Measurements from ENCODE around the gene PRM1.

The PRM1 gene

DNA sequence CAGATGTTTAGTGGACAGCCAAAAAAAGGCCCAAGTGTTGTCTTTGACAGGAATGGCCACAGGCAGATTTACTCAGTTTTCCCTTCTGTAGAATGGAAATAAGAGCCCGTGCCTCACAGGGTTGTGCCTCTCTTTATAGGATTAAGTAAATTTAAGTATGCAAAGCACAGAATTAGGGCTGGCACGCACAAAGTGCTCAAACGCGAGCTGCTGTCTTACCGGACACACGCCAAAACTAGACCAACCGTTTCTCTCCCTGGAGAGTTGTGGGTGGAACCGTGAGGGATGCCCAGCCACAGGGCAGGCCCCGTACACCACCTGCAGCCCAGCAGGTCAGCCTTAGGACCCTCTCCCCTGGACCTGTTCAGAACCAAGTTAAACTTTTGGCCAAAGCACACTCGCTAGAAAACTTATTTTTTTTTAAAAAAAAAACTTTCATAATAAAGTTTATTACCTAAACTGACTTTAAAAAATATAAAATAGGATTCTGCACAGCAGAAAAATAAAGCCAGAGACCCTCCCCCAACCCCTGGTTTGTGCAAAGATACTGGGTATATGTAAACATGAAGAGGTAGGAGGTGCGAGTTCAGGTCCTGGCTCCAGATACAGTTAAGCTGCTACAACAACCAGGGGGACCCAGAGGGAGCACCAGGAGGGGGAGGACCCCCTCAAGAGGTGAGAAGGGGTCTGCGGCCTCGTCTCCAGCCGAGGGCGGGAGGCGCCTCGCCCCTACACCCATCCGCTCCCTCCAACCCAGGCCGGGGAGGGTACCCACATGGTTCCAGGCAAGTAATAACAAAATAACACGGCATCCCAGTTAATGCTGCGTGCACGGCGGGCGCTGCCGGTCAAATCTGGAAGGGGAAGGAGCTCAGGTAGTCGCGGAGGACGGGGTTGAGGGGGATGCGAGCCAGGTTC lies 26.9 kb downstream of the PRM1 start:
- DNase-seq (ENCODE audit: low read depth in 3 of 3), result peak in 1 of 3 experiments; percentile 40

DNA sequence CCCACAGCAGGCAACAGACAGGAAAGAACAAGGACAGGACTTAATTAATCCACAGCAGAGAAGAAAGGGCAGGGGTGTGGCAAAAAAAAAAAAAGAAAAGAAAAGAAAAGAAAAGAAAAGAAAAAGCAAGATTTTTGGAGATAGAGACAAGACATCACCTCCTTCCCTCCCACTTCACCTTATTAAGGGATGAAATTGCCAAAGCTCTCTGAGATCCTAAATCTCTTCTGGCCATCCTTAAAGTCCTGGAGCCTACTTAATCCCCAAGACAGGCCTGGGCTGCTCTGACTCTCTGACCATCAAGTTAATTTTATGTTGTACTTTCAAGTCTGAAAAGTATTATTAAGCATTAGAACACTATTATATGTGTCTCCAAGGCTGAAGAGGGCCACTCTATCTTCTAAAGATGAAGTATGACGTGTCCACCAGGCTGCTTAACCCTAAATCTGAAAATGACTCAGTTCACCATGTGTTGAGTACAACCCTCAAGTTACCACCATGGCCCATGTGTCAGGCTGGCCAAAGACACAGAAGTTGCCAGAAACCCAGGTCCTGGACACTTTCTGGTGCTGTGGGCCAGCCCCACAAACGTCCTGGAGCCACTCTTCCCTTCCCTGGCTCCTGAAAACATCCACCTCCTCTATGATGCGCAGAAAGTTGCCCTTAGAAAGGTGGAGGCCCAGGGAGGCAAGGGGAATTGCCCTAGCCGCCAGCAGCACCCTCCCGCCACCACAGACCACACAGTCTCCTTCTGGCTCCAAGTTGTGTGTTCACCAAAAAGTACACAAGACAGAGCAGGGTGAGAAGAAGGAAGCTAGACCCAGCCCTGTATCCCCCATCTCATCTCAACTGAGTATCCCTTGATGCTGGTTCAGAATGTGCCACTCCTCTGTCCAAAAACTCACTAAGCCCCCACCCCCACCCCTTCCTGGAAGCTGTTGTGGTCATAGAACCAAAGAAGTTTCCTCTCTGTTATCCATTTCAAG lies 27.8 kb downstream of the PRM1 start:
- peak in 1 of 3 experiments; percentile 50 for DNase-seq (ENCODE audit: low read depth in 3 of 3)

DNA sequence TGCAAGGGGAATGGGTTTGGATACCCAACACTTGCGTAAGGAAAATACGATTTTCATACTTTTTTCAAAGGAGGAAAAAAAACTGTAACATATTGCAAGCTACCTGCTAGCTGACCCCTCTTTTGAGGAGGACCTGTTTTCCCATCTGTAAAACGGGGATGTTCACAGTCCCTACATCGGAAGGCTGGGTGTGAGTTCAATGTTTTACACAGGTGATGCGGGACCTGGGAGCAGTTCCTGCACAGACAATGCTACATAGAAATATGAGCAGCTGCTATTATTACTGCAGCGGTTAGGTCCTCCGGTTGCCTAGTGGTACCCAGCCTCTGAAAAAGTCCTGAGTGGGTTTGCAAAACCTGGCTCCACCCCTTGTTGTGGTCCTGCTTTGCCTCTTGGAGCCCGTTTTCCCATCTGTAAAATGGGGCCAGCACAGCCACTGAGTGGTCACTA lies 28.6 kb downstream of the PRM1 start:
- peak in 1 of 3 experiments; percentile 33 for DNase-seq (ENCODE audit: low read depth in 3 of 3)

DNA sequence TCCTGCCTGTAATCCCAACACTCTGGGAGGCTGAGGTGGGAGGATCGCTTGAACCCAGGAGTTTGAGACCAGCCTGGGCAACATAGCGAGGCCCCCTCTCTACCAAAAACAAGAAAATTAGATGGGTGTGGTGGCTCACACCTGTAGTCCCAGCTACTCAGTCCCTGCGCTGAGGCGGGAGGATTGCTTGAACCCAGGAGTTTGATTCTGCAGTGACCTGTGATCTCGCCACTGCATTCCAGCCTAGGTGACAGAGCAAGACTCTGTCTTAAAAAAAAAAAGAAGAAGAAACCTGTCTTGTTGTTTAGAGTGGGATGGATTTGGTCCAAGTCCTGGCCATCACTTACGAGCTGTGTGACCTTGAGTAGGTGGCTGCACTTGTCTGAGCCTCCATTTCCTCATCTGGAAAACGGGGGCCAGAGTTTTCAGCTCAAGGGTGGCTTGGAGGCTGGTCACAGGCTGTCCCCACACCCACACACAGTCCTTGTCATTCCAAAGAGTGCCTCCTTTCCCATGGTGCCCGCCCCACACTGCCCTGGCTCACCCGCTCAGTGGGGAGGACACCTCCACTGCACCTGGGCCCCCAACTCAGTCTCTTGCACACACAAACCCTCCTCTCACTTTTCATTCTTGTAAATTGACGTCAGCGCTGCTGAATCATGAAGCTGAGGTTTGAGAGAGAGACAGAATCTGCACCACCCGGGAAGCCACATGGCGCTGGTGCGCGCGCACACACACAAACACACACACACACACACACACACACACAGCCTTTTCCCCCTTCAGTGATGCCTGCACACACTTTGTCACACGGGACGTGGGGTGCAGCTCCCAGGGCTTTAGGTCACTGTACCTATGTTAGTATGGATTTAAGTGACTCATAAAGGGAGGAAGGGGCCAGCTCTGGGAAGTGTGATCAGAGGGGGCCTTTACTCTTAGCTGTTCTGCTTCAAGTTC lies 29.3 kb downstream of the PRM1 start:
- peak; percentile 72 to 86 (median 73) for DNase-seq (ENCODE audit: low read depth in 3 of 3)

DNA sequence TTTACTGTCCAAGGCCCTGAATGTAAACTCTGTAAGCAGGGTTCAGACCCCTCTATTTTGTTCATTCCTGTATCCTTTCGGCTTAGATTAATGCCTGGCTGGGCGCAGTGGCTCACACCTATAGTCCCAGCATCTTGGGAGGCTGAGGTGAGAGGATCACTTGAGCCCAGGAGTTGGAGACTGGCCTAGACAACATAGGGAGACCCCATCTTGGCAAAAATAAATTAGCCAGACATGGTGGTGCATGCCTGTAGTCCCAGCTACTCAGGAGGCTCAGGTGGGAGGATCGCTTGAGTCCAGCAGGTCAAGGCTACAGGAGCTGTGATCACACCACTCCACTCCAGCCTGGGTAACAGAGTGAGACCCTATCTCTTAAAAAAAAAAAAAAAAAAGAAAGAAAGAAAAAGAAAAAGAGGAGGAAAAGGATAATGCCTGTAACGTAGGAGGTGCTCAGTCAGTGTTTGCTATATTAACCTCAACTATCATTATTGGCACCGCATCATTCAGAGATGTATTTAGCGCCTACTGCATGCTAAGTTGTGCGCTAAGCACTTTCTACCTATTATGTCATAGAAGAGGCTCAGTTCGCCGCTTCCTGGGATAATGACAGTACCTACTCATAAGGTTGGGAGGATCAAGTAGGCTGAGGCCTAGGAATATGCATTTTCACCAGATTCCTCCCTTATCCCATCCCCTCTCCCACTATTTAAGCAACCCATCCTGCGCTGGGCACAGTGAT lies 30.2 kb downstream of the PRM1 start:
- no peak for DNase-seq (ENCODE audit: low read depth in 3 of 3)

DNA sequence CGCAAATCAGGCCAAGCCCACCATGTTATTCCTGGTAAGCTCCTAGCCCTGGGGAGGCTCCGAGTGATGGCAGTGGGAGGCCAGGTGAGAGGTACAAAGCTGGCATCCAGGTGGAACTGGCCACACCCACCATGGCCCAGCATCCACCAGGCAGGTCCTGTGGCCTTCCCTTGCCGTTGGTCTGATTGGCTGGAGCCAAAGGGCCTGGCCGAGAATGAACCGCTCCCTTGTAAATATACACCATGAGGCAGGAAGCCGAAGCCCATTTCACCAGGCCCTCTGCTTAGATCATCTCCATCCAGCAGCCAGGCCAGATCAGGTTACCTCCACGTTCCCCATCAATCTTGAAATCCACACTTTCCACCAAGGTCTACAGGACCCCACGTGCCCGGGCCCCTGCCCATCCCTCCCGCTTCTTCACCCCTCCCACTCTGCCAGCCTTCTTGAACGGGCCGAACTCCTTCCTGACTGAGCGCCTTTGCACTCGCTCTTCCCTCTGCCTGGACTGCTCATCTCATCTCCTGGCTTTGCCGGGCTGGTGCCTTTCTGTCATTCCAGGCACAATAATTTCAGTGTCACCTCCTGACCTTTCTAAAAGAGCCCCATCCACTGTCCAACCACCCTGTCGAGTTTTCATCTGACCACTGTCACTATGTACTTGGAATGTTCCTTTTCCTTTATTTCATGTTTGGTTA lies 30.9 kb downstream of the PRM1 start:
- DNase-seq (ENCODE audit: low read depth in 3 of 3), result peak in 1 of 3 experiments; percentile 51

DNA sequence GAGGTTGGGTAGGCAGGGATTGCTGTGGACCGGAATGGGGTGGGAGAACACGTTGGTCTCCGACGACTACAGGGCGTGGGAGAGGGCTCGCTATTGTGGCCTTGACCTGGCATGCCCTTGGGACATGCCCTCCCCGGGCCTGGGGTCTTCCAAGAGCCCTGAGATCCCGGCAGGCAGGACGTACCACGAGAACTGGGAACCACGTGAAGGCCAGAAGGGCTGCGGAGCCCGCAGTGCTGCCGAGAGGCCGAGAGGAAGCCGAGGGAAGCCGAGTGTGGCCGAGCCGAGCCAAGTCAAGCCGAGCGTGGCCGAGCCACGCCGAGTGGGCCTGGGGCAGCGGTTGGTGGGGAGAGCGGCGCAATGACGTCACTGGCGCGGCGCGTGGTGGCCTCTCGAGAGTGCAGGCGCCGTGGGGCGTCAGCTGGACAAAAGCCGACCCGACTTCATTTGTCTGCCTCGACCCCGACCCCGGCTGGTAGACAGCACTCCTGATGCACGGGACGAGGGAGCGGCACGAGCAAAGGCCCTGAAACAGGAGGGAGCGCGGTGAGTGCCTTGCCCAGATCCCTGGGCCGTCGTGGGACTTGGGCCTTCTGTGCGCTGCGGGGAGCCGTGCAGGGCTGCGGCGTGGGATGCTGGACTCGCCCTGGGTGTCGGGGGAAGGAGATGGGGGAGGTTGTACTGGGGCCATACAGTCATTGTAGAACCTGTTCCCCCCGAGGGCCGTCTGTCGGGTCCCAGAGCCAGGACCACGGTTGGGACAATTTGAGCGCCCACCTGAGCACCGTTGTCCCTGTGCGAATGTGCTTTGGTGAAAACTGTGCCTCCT lies 31.7 kb downstream of the PRM1 start:
- peak in 1 of 3 experiments; percentile 40 for DNase-seq (ENCODE audit: low read depth in 3 of 3)

DNA sequence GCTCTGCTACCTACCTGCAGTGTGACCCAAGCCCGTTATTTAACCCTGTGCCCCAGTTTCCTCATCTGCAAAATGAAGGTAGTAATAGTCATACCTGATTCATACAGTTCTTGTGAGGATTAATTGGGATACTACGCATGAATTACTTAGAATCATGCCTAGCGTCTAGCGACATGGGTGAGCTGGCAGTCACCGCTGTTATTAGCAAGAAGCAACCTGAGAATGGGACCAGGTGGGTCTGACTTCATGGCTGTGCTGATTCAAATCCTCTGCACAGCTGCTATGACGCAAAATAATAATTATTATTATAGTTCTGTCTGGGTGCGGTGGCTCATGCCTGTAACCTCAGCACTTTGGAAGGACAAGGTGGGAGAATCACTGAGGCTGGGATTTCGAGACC lies 33.0 kb downstream of the PRM1 start:
- DNase-seq (ENCODE audit: low read depth in 3 of 3), result no peak

DNA sequence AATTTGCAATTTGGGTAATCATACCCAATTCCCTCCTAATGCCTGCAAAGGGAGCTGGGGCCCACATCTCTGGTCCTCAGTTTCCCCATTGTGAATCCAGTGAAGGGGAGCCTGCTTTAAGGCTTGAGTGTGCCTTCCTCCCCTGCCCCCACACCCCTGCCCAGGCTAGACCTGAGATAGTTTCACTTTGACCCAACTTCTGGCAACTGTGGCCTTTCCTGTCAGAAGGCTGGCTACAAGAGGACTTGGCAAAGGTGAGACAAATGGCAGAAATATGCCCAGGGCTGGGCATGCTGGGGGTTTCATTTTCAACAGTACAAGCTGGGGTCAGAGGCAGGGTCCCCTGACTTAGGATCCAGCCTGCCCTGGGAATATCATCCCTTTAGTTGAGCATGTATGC lies 35.1 kb downstream of the PRM1 start:
- DNase-seq (ENCODE audit: low read depth in 3 of 3), result no peak

DNA sequence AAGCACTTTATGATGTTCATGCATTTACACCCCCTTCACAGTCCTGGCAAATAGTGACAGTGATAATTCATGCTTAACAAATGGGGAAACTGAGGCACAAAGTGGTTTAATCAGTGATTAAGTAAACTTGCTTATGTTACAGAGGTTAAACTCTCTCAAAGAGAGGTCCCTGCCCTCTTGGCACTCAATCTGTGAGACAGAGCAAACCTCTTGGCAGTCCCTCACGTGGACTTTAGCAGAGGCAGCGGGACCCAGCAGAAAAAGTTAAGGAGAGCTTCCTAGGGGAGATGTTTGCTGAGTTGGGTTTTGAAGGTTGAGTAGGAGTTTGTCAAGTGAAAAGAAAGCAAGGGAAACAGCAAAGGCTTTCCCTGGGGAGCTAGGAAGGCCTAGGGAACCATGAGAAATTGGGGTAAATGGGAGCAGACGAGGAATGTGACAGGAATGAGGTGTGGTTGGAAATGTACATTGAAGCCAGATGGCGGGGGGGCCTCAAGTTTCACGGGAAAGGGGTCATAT lies 35.9 kb downstream of the PRM1 start:
- DNase-seq (ENCODE audit: low read depth in 3 of 3), result no peak

DNA sequence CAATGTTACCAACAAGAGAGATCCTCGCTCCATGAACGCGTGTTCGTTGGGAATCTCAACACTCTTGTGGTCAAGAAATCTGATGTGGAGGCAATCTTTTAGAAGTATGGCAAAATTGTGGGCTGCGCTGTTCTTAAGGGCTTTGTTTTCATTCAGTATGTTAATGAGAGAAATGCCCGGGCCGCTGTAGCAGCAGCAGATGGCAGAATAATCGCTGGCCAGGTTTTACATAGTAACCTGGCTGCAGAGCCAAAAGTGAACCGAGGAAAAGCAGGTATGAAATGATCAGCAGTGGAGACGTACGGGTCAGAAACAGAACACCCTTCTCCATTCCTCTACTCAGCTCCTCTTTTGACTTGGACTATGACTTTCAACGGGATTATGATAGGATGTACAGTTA lies 38.5 kb downstream of the PRM1 start:
- no peak for DNase-seq (ENCODE audit: low read depth in 3 of 3)

DNA sequence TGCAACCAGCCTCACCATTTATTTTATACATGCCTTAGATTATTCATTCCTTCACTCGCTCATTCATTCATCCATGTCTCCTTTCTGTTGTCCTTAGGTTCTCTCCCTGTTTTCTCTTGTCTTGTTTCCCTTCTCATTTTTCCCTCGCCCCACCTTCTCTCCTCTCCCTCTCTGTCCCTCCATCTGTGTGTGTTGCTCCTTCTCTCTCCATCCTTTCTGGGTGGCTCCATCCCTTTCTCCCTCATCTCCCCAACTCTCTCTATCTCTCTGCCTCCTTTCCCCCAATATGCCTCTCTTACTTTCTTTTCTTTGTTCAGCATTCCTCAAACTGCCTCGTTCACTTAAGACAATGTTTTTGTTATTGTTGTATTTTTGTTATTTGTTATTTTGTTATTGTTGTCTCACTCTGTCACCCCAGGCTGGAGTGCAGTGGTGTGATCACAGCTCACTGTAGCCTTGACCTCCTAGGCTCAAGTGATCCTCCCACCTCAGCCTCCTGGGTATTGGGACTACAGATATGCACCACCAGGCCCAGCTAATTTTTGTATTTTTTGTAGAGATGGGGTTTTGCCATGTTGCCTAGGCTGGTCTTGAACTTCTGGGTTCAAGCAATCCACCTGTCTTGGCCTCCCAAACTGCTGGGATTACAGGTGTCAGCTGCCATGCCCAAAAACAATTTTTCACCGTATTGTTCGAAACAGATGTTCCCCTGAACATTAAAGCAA lies 39.5 kb downstream of the PRM1 start:
- DNase-seq (ENCODE audit: low read depth in 3 of 3), result no peak

DNA sequence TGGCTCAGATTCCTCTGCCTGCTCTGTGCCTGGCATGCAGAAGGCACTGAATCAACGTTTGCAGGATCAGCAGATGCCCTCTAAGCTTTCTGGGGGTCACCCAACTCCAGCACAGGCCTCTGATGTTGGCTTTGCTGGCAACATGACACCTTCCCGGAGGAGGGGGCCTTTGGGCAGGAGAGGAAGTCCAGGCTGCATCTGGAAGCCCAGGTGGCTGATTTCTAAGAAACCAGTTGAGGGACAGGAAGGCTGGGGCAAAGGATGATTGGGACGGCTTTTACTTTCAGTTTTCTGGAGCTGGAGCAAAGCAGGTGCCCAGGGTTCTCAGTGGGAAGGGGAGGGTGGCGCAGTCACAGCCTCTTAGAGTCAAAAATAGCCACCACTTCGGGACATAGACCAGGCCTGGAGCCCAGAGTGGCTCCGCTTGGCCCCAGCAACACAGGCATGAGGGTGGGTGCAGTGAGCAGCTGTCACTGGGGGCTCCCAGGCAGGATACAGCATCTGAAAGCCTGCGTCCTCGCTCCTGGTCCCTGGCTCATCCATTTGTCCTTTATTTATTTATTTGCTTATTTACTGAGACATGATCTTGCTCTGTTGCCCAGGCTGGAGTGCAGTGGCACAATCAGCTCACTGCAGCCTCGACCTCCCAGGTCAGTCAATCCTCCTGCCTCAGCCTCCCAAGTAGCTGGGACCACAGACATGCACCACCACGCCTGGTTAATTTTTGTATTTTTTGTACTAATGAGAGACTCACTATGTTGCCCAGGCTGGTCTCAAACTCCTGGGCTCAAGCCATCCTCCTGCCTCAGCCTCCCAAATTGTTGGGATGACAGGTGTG lies 40.3 kb downstream of the PRM1 start:
- no peak for DNase-seq (ENCODE audit: low read depth in 3 of 3)

DNA sequence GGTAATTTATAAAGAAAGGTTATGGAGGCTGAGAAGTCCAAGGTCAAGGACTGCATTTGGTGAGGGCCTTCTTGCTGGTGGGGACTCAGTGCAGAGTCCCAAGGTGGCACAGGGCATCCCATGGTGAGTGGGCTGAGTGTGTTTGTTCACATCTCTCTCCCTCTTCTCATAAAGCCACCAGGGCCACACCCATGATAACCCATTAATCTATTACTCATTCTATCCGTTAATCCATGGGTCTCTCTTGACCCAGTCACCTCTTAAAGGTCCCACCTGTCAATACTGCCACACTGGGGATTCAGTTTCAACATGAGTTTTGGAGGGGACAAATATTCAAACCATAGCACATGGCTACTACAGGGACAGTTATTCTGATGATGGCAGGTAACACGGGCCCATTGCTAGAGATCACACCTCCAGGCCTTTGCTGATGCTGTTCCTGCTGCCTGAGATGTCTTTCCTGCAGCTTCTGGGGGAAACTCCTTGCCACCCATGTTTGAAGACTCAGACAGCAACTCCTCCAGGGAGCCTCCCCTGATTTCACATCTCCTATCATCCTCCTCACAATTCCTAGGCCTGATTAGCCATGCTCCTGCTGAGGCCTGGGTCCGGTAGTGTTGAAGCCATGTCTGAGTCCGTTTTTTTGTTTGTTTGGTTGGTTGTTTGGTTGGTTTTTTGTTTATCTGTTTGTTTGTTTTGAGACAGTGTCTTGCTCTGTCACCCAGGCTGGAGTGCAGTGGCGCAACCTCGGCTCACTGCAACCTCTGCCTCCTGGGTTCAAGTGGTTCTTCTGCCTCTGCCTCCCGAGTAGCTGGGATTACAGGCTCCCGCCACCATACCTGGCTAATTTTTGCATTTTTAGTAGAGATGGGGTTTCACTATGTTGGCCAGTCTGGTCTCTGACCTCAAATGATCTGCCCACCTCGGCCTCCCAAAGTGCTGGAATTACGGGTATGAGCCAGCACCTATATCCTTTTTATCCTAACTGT lies 41.2 kb downstream of the PRM1 start:
- no peak for DNase-seq (ENCODE audit: low read depth in 3 of 3)

DNA sequence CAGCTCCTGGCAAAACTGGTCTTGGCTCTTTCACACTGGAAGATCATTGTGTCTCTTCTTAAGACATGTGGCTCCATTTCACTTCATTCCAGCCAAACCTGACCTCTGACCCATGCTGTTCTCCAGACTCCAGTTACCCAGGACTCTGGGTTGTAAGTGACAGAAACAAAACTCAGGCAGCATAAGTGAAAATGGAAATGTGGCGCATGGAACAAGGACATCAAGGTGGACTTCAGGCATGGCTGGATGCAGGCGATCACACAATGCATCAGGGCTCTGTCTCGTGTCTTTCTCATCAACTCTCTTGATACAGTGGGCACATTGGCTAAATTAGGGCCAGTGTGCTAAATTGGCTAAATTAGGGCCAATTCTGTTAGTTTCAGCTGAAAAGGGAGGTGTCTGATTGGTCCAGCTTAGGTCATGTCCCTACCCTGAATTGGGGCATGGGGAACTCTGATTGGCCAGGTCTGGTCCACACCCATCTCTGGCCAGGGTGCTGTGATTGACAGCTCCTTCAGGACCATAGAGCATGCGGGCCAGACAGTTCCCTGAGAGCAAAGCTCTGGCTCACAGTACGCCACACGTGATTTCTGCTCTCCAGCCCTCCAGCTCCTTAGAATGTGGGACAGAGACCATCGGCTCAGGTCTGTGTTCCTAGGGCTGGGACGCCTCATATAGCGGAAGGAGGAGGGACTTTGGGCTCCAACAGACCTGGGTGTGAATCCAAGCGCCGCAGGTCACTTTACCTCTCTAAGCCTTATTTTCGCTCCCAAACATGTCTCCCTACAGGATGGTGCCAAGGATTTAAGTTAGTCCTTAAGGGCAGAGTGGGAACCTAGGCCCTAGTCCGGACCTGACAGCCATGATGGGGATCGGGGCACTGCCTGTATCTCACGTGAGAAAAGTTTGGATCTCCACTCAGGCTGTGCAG lies 42.6 kb downstream of the PRM1 start:
- DNase-seq (ENCODE audit: low read depth in 3 of 3), result no peak
